HFF-Myc (cell line): ENCODE results near the gene SLA2.

Experiments used
- DNase-seq: peaks from one replicate; pipeline ENCODE4 v3.0.0-alpha.2; 2011; ENCODE audit warnings: low read depth; ENCODE audit errors: extremely low read depth
- H3K4me3 ChIP-seq: replicated peaks from 2 replicates; pipeline ENCODE4 v1.5.1; 2011; ENCODE audit warnings: low read depth, mild to moderate bottlenecking, control low read depth, low read length
- CTCF ChIP-seq: IDR thresholded peaks from 2 replicates; pipeline ENCODE4 v1.5.1; 2012; ENCODE audit warnings: mild to moderate bottlenecking, low read depth, low read length, control low read depth; ENCODE audit errors: missing control alignments

SLA2 gene

GRCh38 chr20:36663031-36663430, 17.0 kb upstream of the SLA2 start:
- H3K4me3 ChIP-seq: no peak overlapping the region
- DNase-seq: no peak
- no peak for TF ChIP-seq CTCF

- H3K4me3 ChIP-seq: no peak overlapping the region
- DNase-seq: no peak
- TF ChIP-seq CTCF: no peak
These were observed 12.3 kb upstream of the SLA2 start for GRCh38 chr20:36658300-36658699.

- no peak for TF ChIP-seq CTCF
- DNase-seq: no peak
- H3K4me3 ChIP-seq: no peak overlapping the region
These were observed 10.7 kb upstream of the SLA2 start for GRCh38 chr20:36656733-36657132.

GRCh38 chr20:36655004-36655403, 9.0 kb upstream of the SLA2 start:
- DNase-seq: no peak
- H3K4me3 ChIP-seq: no peak overlapping the region
- no peak for TF ChIP-seq CTCF

GRCh38 chr20:36654506-36654905, 8.5 kb upstream of the SLA2 start:
- TF ChIP-seq CTCF: no peak
- H3K4me3 ChIP-seq: no peak overlapping the region
- DNase-seq: no peak

GRCh38 chr20:36653456-36653855, 7.5 kb upstream of the SLA2 start:
- no peak for DNase-seq
- no peak overlapping the region for H3K4me3 ChIP-seq
- no peak for TF ChIP-seq CTCF

GRCh38 chr20:36647196-36648121, 1.5 kb upstream of the SLA2 start:
- no peak for TF ChIP-seq CTCF
- no peak overlapping the region for H3K4me3 ChIP-seq
- DNase-seq: no peak
